Right lobe of liver (tissue), 4 donors: ENCODE results near the gene GRM7.

Source experiments
- CTCF ChIP-seq, 4 donors: fragments of 200-600 bp in 3 of 4; fragments of 450-650 bp in 1 of 4; IDR thresholded peaks; one replicate each; pipeline versions ENCODE4 v1.5.1 to v1.8.0; 2016 to 2022; ENCODE audit warnings: antibody characterized with exemption in 4 of 4, mild to moderate bottlenecking in 2 of 4
- POLR2A ChIP-seq: fragments of 450-650 bp; IDR thresholded peaks from one replicate; pipeline ENCODE4 v1.6.1; 2017; ENCODE audit warnings: antibody characterized with exemption, mild to moderate bottlenecking
- donor health status: DM: no; HTN: no; CAD: no.
- donor health status: DM: no; HTN: no; CAD: no.
- donor health status: DM: no; HTN: yes; CAD: no.

GRCh38 chr3:7075901-7076300 lies 215.0 kb downstream of the GRM7 start:
- TF ChIP-seq CTCF (IDR thresholded peaks at IDR 0.05): peak; percentile 14 to 43 (median 36)
- TF ChIP-seq POLR2A: no peak
